ENCODE data around the gene RIOK2. TPM values are rescaled to one million over a fixed set of nuclear protein-coding genes. Genes with fewer than 3 reads are reported as not detected.

The RIOK2 gene
- total and polyA plus RNA-seq, 2 of the 8 experiments (the other 6 are each of a cell fraction or from before 2014, with no cell fraction given) = 5.4 to 35.0 TPM

GRCh38 chr5:97151370-97151769, 31.7 kb downstream of the RIOK2 start:
- Histone ChIP-seq H2BK20ac (ENCODE audit: low read length) (no peak overlapping the region), H3K36me3 (ENCODE audit: control insufficient read depth in 2 of 4, insufficient read depth in 4 of 4, low read length in 3 of 4) (no peaks in the 10 kb centered on the region), H3K27ac (ENCODE audit: low read depth, low read length) (no peak overlapping the region), H2BK5ac (ENCODE audit: low read depth, low read length) (no peak overlapping the region), H4K5ac (ENCODE audit: insufficient read length, low read depth, low read length) (no peak overlapping the region), H3K27me3 (replicated peaks in 1 of 4; ENCODE audit: control insufficient read depth in 3 of 4, extremely low read depth in 1 of 4, insufficient read depth in 3 of 4, low read length in 3 of 4) (no peaks in the 10 kb centered on the region), H4K91ac (replicated peaks; ENCODE audit: insufficient read length, low read length) (no peak overlapping the region), H2AFZ (ENCODE audit: low read length) (no peak overlapping the region), H4K8ac (ENCODE audit: extremely low read depth, insufficient read depth, low read length) (no peak overlapping the region), H3K18ac (ENCODE audit: extremely low read depth, low read length) (no peak overlapping the region), H3K14ac (ENCODE audit: insufficient read length) (no peak overlapping the region), H2BK15ac (ENCODE audit: low read length) (no peak overlapping the region), H3K79me2 (ENCODE audit: control insufficient read depth in 1 of 2, insufficient read depth in 2 of 2, low read length in 2 of 2) (no peaks in the 10 kb centered on the region), H2AK5ac (ENCODE audit: low read depth, low read length) (no peak overlapping the region), H3K4me2 (ENCODE audit: insufficient read depth in 1 of 2, low read depth in 2 of 2, low read length in 2 of 2) (no peak overlapping the region), H3K23ac (ENCODE audit: insufficient read length) (no peak overlapping the region), H3K9me3 (ENCODE audit: insufficient read depth in 2 of 2, low read depth in 1 of 2, low read length in 1 of 2) (no peaks in the 10 kb centered on the region), H3K4ac (replicated peaks; ENCODE audit: insufficient read length, low read depth, low read length) (no peak overlapping the region), H3K9ac (replicated peaks in 1 of 4; ENCODE audit: extremely low read depth in 1 of 4, low read depth in 3 of 4, low read length in 3 of 4) (no peak overlapping the region), H3K4me1 (replicated peaks in 1 of 4; ENCODE audit: control insufficient read depth in 3 of 4, insufficient read depth in 4 of 4, low read length in 3 of 4) (no peaks in the 10 kb centered on the region), H3K79me1 (ENCODE audit: low read depth, low read length) (no peaks in the 10 kb centered on the region), H2BK12ac (ENCODE audit: low read depth, low read length) (no peak overlapping the region), H3K23me2 (ENCODE audit: low read depth, low read length) (no peaks in the 10 kb centered on the region), H3K4me3 (ENCODE audit: extremely low read depth in 1 of 4, insufficient read depth in 2 of 4, low read depth in 3 of 4, low read length in 4 of 4) (no peak overlapping the region), H2BK120ac (replicated peaks; ENCODE audit: low read depth, low read length) (no peak overlapping the region), H3K56ac (replicated peaks; ENCODE audit: insufficient read length, low read depth, low read length) (no peak overlapping the region), H4K20me1 (replicated peaks in 1 of 2; ENCODE audit: control insufficient read depth in 1 of 2, insufficient read depth in 2 of 2, low read length in 2 of 2) (no peaks in the 10 kb centered on the region)
- no peak for FAIRE-seq
- 87% methylated on average over 3 of the region's 3 CpGs; no CpG with 5 or more reads in 1 of the 2 experiments for WGBS, 2 experiments (ENCODE audit: extremely low coverage in 1 of 2, insufficient coverage in 1 of 2, insufficient read length in 1 of 2, insufficient replicate concordance in 2 of 2, low coverage in 1 of 2, low lambda C conversion rate in 2 of 2, missing lambda C conversion rate in 1 of 2)
- CTCF ChIA-PET (ENCODE audit: partially characterized antibody) = interaction anchor here (0.6 to 2.7 kb wide), 6 partner anchors 9 to 438 kb away, joined by 3 to 17 read pairs (median 4); partner anchors contain the start of gene LIX1
- DNase-seq (ENCODE audit: low read depth in 1 of 2, low spot score in 2 of 2) = no peak
- POLR2A ChIA-PET (ENCODE audit: partially characterized antibody) = interaction anchor here (1.2 kb wide), 1 partner anchor 9 kb away, joined by 5 read pairs; no protein-coding TSS in a partner anchor
- TF ChIP-seq SIRT6 (IDR thresholded peaks at IDR 0.05; ENCODE audit: low read length) (no peak), KDM4A (IDR thresholded peaks at IDR 0.05; ENCODE audit: low read depth, low read length, severe bottlenecking) (no peak), SUZ12 (IDR thresholded peaks at IDR 0.05; ENCODE audit: low read length) (no peak), CREB1 (IDR thresholded peaks at IDR 0.05) (no peak), BRCA1 (IDR thresholded peaks at IDR 0.05; ENCODE audit: low read depth, low read length) (no peak), SRF (IDR thresholded peaks at IDR 0.05; ENCODE audit: low read depth, low read length) (no peak), KDM1A (IDR thresholded peaks at IDR 0.05; ENCODE audit: borderline replicate concordance, low read length) (no peak), SP1 (IDR thresholded peaks at IDR 0.05; ENCODE audit: low read depth, low read length) (no peak), PHF8 (conservative IDR thresholded peaks at IDR 0.05; ENCODE audit: low read depth, low read length) (no peak), SP4 (IDR thresholded peaks at IDR 0.05; ENCODE audit: low read length) (no peak), KDM5A (IDR thresholded peaks at IDR 0.05; ENCODE audit: low read length) (no peak), RAD21 (IDR thresholded peaks at IDR 0.05 in 1 of 2, conservative IDR thresholded peaks at IDR 0.05 in 1 of 2; ENCODE audit: low read depth in 2 of 2, low read length in 2 of 2) (no peak), SIN3A (conservative IDR thresholded peaks at IDR 0.05 in 1 of 2, IDR thresholded peaks at IDR 0.05 in 1 of 2; ENCODE audit: low read depth in 1 of 2, low read length in 2 of 2) (no peak), ASH2L (IDR thresholded peaks at IDR 0.05; ENCODE audit: low read length) (no peak)
